ENCODE results near the gene NLRX1. TPM values are rescaled to one million over a fixed set of nuclear protein-coding genes. Genes with fewer than 3 reads are reported as not detected.

The NLRX1 gene
- total RNA-seq, 1 donor from 2014 or later, result 10.2 TPM

DNA sequence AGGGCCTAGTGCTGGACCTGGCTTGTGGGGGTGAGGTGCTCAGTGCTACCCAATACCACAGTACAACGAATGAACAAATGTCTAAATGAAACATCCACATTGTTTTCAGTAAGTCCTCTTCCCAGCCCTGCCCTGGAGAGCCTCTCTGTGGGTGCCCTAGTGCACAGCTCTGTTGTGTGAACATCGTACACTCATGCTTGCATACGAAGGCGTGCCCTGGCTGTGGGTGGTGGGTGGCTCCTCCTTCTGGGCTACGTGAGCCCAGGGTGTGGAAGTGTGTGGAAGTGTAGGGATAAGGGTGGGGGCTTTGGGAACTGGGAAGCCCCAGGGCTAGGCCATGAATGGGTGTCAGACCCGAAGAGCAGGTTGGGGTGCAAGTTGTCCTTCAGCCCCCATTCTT lies 592 bp upstream of the NLRX1 start:
- Mint-ChIP-seq H3K9me3 (no peaks in the 10 kb centered on the region), H3K4me3 (peak overlapping the region; percentile 82), H3K4me1 (peaks cover 9% of the 10 kb centered on the region), H3K36me3 (no peaks in the 10 kb centered on the region), H3K27ac (peak overlapping the region; percentile 50), H3K27me3 (ENCODE audit: insufficient read depth, low read depth) (peaks cover 12% of the 10 kb centered on the region)
- H3K36me3 ChIP-seq, result no peaks in the 10 kb centered on the region
- H3K4me2 ChIP-seq, result no peak overlapping the region
- TF ChIP-seq EZH2 (IDR thresholded peaks at IDR 0.05) (no peak), CTCF (IDR thresholded peaks at IDR 0.05) (no peak), EZH2phosphoT487 (IDR thresholded peaks at IDR 0.05) (no peak)
- H3K27ac ChIP-seq, result no peak overlapping the region
- peaks cover 5% of the 10 kb centered on the region for H3K4me1 ChIP-seq
- no peaks in the 10 kb centered on the region for H3K79me2 ChIP-seq (ENCODE audit: low read depth)
- no peaks in the 10 kb centered on the region for H3K27me3 ChIP-seq
- no peak overlapping the region for H2AFZ ChIP-seq (replicated peaks)
- H4K20me1 ChIP-seq (ENCODE audit: low read depth), result no peaks in the 10 kb centered on the region
- H3K4me3 ChIP-seq, result no peak overlapping the region
- H3K9ac ChIP-seq, result no peak overlapping the region
- H3F3A ChIP-seq (ENCODE audit: low read depth), result peaks cover 21% of the 10 kb centered on the region
- no peaks in the 10 kb centered on the region for H3K9me3 ChIP-seq (ENCODE audit: low read depth)
- DNase-seq (ENCODE audit: low spot score), result no peak

GRCh38 chr11:119169282-119169719 lies 776 bp downstream of the NLRX1 start:
- Histone ChIP-seq H3K36me3 (no peaks in the 10 kb centered on the region), H3K27ac (peak overlapping the region; percentile 69), H3K9ac (peak overlapping the region; percentile 68), H2AFZ (replicated peaks) (peak overlapping the region; percentile 97), H3K4me1 (peaks cover 5% of the 10 kb centered on the region), H3F3A (ENCODE audit: low read depth) (peaks cover 21% of the 10 kb centered on the region), H3K9me3 (ENCODE audit: low read depth) (no peaks in the 10 kb centered on the region), H4K20me1 (ENCODE audit: low read depth) (no peaks in the 10 kb centered on the region), H3K27me3 (no peaks in the 10 kb centered on the region), H3K4me2 (peak overlapping the region; percentile 87), H3K4me3 (peak overlapping the region; percentile 75), H3K79me2 (ENCODE audit: low read depth) (no peaks in the 10 kb centered on the region)
- peak overlapping the region; percentile 87 for H3K4me3 Mint-ChIP-seq
- H3K27ac Mint-ChIP-seq, result peak overlapping the region; percentile 83
- H3K4me1 Mint-ChIP-seq, result peaks cover 9% of the 10 kb centered on the region
- peaks cover 11% of the 10 kb centered on the region for H3K27me3 Mint-ChIP-seq (ENCODE audit: insufficient read depth, low read depth)
- no peaks in the 10 kb centered on the region for H3K36me3 Mint-ChIP-seq
- peak; percentile 58 for DNase-seq (ENCODE audit: low spot score)
- TF ChIP-seq EZH2phosphoT487 (IDR thresholded peaks at IDR 0.05) (no peak), CTCF (IDR thresholded peaks at IDR 0.05) (no peak), EZH2 (IDR thresholded peaks at IDR 0.05) (no peak)
- H3K9me3 Mint-ChIP-seq, result no peaks in the 10 kb centered on the region

- Mint-ChIP-seq H3K36me3 (no peaks in the 10 kb centered on the region), H3K4me3 (no peak overlapping the region), H3K9me3 (no peaks in the 10 kb centered on the region), H3K27me3 (ENCODE audit: insufficient read depth, low read depth) (peaks cover 13% of the 10 kb centered on the region), H3K27ac (no peak overlapping the region), H3K4me1 (peaks cover 9% of the 10 kb centered on the region)
- no peak overlapping the region for H2AFZ ChIP-seq (replicated peaks)
- H3F3A ChIP-seq (ENCODE audit: low read depth), result peaks cover 21% of the 10 kb centered on the region
- no peak overlapping the region for H3K9ac ChIP-seq
- H3K4me3 ChIP-seq, result no peak overlapping the region
- DNase-seq (ENCODE audit: low spot score), result no peak
- H3K27me3 ChIP-seq, result no peaks in the 10 kb centered on the region
- H4K20me1 ChIP-seq (ENCODE audit: low read depth), result no peaks in the 10 kb centered on the region
- H3K79me2 ChIP-seq (ENCODE audit: low read depth), result no peaks in the 10 kb centered on the region
- H3K9me3 ChIP-seq (ENCODE audit: low read depth), result no peaks in the 10 kb centered on the region
- H3K4me1 ChIP-seq, result peaks cover 5% of the 10 kb centered on the region
- TF ChIP-seq EZH2 (IDR thresholded peaks at IDR 0.05), result no peak
- no peak for TF ChIP-seq CTCF (IDR thresholded peaks at IDR 0.05)
- no peak for TF ChIP-seq EZH2phosphoT487 (IDR thresholded peaks at IDR 0.05)
- H3K36me3 ChIP-seq, result no peaks in the 10 kb centered on the region
- H3K4me2 ChIP-seq, result no peak overlapping the region
- no peak overlapping the region for H3K27ac ChIP-seq
Measured at GRCh38 chr11:119172513-119172912, 4.0 kb downstream of the NLRX1 start.
